Measurements from ENCODE around the gene ALDH3B1. TPM values are rescaled to one million over a fixed set of nuclear protein-coding genes. Genes with fewer than 3 reads are reported as not detected.
A peak's percentile ranks its signal among the peaks of the same experiment; 100 is the strongest.

ALDH3B1 gene
- total and polyA plus RNA-seq, 9 of the 15 experiments (the other 6 are each of a cell fraction or from before 2014, with no cell fraction given): 0.01 to 0.35 (median 0.07) TPM; not detected in 2

DNA sequence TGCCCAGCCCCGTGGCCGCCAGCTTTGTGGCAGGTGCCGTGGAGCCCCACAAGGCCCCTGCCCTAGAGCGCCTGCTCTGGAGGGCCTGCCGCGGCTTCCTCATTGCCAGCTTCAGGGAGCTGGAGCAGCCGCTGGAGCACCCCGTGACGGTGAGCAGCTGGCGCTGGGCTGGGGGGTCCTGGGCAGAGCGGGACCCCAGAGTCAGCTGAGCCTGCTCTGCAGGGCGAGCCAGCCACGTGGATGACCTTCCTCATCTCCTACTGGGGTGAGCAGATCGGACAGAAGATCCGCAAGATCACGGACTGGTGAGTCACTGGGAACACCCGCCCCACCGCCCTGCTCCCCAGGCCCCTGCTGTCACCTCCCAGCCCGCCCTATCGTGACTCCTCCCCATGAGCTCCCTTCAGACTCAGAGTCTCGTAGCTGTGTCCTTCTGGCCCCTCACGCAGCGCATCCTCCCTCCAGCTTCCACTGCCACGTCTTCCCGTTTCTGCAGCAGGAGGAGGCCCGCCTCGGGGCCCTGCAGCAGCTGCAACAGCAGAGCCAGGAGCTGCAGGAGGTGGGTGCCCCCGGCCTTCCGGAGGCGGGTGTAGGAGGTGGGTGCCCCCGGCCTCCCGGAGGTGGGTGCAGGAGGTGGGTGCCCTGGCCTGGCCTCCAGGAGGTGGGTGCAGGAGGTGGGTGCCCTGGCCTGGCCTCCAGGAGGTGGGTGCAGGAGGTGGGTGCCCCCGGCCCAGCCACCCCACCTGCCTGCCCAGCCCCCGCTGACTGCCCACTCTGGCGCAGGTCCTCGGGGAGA is 33.4 kb downstream of the ALDH3B1 start (continued):
- TF ChIP-seq, protein P1, sequence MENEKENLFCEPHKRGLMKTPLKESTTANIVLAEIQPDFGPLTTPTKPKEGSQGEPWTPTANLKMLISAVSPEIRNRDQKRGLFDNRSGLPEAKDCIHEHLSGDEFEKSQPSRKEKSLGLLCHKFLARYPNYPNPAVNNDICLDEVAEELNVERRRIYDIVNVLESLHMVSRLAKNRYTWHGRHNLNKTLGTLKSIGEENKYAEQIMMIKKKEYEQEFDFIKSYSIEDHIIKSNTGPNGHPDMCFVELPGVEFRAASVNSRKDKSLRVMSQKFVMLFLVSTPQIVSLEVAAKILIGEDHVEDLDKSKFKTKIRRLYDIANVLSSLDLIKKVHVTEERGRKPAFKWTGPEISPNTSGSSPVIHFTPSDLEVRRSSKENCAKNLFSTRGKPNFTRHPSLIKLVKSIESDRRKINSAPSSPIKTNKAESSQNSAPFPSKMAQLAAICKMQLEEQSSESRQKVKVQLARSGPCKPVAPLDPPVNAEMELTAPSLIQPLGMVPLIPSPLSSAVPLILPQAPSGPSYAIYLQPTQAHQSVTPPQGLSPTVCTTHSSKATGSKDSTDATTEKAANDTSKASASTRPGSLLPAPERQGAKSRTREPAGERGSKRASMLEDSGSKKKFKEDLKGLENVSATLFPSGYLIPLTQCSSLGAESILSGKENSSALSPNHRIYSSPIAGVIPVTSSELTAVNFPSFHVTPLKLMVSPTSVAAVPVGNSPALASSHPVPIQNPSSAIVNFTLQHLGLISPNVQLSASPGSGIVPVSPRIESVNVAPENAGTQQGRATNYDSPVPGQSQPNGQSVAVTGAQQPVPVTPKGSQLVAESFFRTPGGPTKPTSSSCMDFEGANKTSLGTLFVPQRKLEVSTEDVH (IDR thresholded peaks at IDR 0.05; ENCODE audit: low read depth, partially characterized antibody): no peak
- TF ChIP-seq HEY1 (CRISPR knock-in tag; IDR thresholded peaks at IDR 0.05; ENCODE audit: borderline replicate concordance): no peak
- TF ChIP-seq, protein P2, sequence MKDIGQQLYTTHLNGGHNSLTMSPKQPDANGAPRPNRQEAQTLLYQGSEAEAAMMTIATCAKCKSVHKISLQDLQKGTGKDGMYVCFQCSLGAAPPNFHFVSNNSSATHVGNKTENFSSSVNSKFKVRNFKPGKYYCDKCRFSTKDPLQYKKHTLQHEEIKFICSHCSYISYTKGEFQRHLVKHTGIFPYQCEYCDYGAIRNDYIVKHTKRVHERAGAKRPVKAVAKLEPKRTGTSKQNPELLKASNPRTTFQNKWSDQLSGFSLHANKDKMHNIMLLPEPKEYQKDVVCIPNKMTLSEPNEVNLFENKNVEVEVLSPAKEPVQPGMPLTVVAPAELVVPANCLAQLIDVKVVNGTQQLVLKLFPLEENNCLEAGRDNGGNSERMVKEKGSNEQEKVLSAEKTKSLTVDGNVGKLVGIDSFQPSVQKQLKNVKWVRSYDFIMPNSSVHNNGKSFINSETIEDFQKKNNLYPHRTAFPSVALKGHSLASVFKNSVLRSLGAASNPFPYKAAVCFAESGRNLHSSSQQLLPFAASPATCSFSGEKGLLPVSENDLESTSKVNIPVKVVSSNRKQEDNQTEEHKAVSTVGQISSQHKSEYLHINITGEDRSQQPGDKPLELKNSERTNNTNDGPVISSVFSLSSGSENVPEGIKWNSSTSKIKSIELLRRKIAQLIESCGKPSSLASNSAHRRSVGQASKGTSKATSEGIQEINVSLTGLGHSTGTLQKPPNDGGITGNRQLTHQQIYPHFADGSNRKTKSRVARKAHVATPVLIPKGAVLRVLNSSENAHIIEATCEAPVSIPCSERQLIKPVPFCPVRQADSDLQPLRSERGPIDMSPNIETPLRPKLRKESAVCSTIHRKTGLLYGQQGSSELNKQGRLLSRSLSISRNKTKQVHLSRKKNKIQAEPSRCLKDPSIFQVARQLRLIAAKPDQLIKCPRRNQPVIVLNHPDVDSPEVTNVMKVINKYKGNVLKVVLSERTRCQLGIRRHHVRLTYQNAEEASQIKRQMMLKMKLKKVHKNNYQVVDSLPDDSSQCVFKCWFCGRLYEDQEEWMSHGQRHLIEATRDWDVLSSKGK (CRISPR knock-in tag; IDR thresholded peaks at IDR 0.05): no peak
- TF ChIP-seq KDM1A (IDR thresholded peaks at IDR 0.05): no peak
- peak; percentile 63; the same call in 1 of the 2 replicates for TF ChIP-seq ESRRA (IDR thresholded peaks at IDR 0.05; ENCODE audit: borderline replicate concordance, low read depth)
- peak; percentile 26; the same call in 1 of the 2 replicates for TF ChIP-seq CBFA2T2 (conservative IDR thresholded peaks at IDR 0.05)
- TF ChIP-seq, protein P3, sequence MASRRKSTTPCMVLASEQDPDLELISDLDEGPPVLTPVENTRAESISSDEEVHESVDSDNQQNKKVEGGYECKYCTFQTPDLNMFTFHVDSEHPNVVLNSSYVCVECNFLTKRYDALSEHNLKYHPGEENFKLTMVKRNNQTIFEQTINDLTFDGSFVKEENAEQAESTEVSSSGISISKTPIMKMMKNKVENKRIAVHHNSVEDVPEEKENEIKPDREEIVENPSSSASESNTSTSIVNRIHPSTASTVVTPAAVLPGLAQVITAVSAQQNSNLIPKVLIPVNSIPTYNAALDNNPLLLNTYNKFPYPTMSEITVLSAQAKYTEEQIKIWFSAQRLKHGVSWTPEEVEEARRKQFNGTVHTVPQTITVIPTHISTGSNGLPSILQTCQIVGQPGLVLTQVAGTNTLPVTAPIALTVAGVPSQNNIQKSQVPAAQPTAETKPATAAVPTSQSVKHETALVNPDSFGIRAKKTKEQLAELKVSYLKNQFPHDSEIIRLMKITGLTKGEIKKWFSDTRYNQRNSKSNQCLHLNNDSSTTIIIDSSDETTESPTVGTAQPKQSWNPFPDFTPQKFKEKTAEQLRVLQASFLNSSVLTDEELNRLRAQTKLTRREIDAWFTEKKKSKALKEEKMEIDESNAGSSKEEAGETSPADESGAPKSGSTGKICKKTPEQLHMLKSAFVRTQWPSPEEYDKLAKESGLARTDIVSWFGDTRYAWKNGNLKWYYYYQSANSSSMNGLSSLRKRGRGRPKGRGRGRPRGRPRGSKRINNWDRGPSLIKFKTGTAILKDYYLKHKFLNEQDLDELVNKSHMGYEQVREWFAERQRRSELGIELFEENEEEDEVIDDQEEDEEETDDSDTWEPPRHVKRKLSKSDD (conservative IDR thresholded peaks at IDR 0.05; ENCODE audit: low read length): no peak
- TF ChIP-seq HNRNPL (IDR thresholded peaks at IDR 0.05; ENCODE audit: low read depth, low read length): 0 out of 2 replicates have a peak, but pooled peaks have one; percentile 88
- TF ChIP-seq NR4A1 (CRISPR knock-in tag; IDR thresholded peaks at IDR 0.05): no peak
- TF ChIP-seq NR4A1 (tag; IDR thresholded peaks at IDR 0.05): peak; percentile 90
- TF ChIP-seq HDAC8 (tag; IDR thresholded peaks at IDR 0.05): no peak
- TF ChIP-seq EWSR1 (IDR thresholded peaks at IDR 0.05; ENCODE audit: borderline replicate concordance, low read depth, partially characterized antibody): no peak
- no peak for TF ChIP-seq WHSC1 (IDR thresholded peaks at IDR 0.05; ENCODE audit: low read length)
- TF ChIP-seq GABPB2 (CRISPR knock-in tag; conservative IDR thresholded peaks at IDR 0.05): no peak
- TF ChIP-seq SREBF1 (IDR thresholded peaks at IDR 0.05; ENCODE audit: borderline replicate concordance, low read depth, low read length): no peak
- TF ChIP-seq, protein P4, sequence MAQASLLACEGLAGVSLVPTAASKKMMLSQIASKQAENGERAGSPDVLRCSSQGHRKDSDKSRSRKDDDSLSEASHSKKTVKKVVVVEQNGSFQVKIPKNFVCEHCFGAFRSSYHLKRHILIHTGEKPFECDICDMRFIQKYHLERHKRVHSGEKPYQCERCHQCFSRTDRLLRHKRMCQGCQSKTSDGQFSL (CRISPR knock-in tag; IDR thresholded peaks at IDR 0.05): peak; percentile 49; the same call in 1 of the 2 replicates
- TF ChIP-seq, protein P4 (tag; IDR thresholded peaks at IDR 0.05): peak in 1 of 2 experiments; percentile 16; a peak in 1 of 4 replicates

Measured in K562 (cell line).